ENCODE results near the gene HYAL2. TPM values are rescaled to one million over a fixed set of nuclear protein-coding genes. Genes with fewer than 3 reads are reported as not detected.

Gene HYAL2
- total RNA-seq, 1 experiment from 2014 or later, result 28.8 TPM

Other genes with a start within 250 kb of the HYAL2 start
- 30.1 to 36.0 TPM (median 33.7 TPM) in 5 replicates for gene RBM5, start 233.8 kb downstream of the HYAL2 start, total RNA-seq (2022; extraction: Qiagen RNA extraction)
- gene SEMA3F, start 167.4 kb downstream of the HYAL2 start, total RNA-seq (2022; extraction: Qiagen RNA extraction), result 7.0 to 12.2 TPM (median 10.6 TPM) in 5 replicates
- 0.06 TPM in 1 of 5 replicates, not detected in the others for gene GNAT1, start 131.1 kb downstream of the HYAL2 start, total RNA-seq (2022; extraction: Qiagen RNA extraction)
- 0.02 to 0.23 TPM (median 0.08 TPM) in 4 of 5 replicates, not detected in the other for gene SLC38A3, start 117.5 kb downstream of the HYAL2 start, total RNA-seq (2022; extraction: Qiagen RNA extraction)
- gene GNAI2, start 86.5 kb downstream of the HYAL2 start, total RNA-seq (2022; extraction: Qiagen RNA extraction), result 34.4 to 48.3 TPM (median 45.0 TPM) in 5 replicates
- gene SEMA3B, start 53.6 kb downstream of the HYAL2 start, total RNA-seq (2022; extraction: Qiagen RNA extraction), result 5.6 to 10.6 TPM (median 8.3 TPM) in 5 replicates
- gene LSMEM2, start 43.7 kb downstream of the HYAL2 start, total RNA-seq (2022; extraction: Qiagen RNA extraction), result 0.09 TPM in 2 of 5 replicates, not detected in the others
- 72.3 to 104 TPM (median 92.6 TPM) in 5 replicates for gene IFRD2, start 30.3 kb downstream of the HYAL2 start, total RNA-seq (2022; extraction: Qiagen RNA extraction)
- gene HYAL3, start 23.3 kb downstream of the HYAL2 start, total RNA-seq (2022; extraction: Qiagen RNA extraction), result 7.0 to 9.6 TPM (median 8.9 TPM) in 5 replicates
- gene NAA80, start 23.3 kb downstream of the HYAL2 start, total RNA-seq (2022; extraction: Qiagen RNA extraction), result 4.6 to 7.6 TPM (median 7.1 TPM) in 5 replicates
- 0.37 to 0.52 TPM (median 0.44 TPM) in 5 replicates for gene HYAL1, start 19.2 kb downstream of the HYAL2 start, total RNA-seq (2022; extraction: Qiagen RNA extraction)
- 23.3 to 43.8 TPM (median 36.8 TPM) in 5 replicates for gene TUSC2, start 5.5 kb upstream of the HYAL2 start, total RNA-seq (2022; extraction: Qiagen RNA extraction)
- gene RASSF1, start 18.1 kb upstream of the HYAL2 start, total RNA-seq (2022; extraction: Qiagen RNA extraction), result 16.7 to 21.1 TPM (median 20.4 TPM) in 5 replicates
- 0.93 to 1.8 TPM (median 1.1 TPM) in 5 replicates for gene ZMYND10, start 23.0 kb upstream of the HYAL2 start, total RNA-seq (2022; extraction: Qiagen RNA extraction)
- gene NPRL2, start 28.0 kb upstream of the HYAL2 start, total RNA-seq (2022; extraction: Qiagen RNA extraction), result 12.2 to 15.4 TPM (median 13.0 TPM) in 5 replicates
- gene CYB561D2, start 28.1 kb upstream of the HYAL2 start, total RNA-seq (2022; extraction: Qiagen RNA extraction), result 14.7 to 22.9 TPM (median 22.3 TPM) in 5 replicates
- 37.7 to 48.2 TPM (median 47.5 TPM) in 5 replicates for gene TMEM115, start 36.8 kb upstream of the HYAL2 start, total RNA-seq (2022; extraction: Qiagen RNA extraction)
- gene CACNA2D2, start 180.9 kb upstream of the HYAL2 start, total RNA-seq (2022; extraction: Qiagen RNA extraction), result 0.46 to 0.54 TPM (median 0.51 TPM) in 5 replicates
- 2.4 to 2.7 TPM (median 2.6 TPM) in 5 replicates for gene C3orf18, start 245.0 kb upstream of the HYAL2 start, total RNA-seq (2022; extraction: Qiagen RNA extraction)
- gene HEMK1, start 246.8 kb upstream of the HYAL2 start, total RNA-seq (2022; extraction: Qiagen RNA extraction), result 4.9 to 7.3 TPM (median 7.0 TPM) in 5 replicates